Activated CD8-positive, alpha-beta memory T cell treated with anti-CD3 and anti-CD28 coated beads, Interleukin-2, amount 50 U/mL, for 1 hour (primary cell): ENCODE results near the gene ASCL4.

Experiments
- DNase-seq: peaks from one replicate; pipeline ENCODE4 v3.0.0-alpha.2; 2020; ENCODE audit errors: extremely low read depth

ASCL4 gene

GRCh38 chr12:107778383-107779025 lies 4.0 kb downstream of the ASCL4 start:
- DNase-seq: no peak

- DNase-seq: no peak
Measured at GRCh38 chr12:107779077-107779831, 4.8 kb downstream of the ASCL4 start.

DNA sequence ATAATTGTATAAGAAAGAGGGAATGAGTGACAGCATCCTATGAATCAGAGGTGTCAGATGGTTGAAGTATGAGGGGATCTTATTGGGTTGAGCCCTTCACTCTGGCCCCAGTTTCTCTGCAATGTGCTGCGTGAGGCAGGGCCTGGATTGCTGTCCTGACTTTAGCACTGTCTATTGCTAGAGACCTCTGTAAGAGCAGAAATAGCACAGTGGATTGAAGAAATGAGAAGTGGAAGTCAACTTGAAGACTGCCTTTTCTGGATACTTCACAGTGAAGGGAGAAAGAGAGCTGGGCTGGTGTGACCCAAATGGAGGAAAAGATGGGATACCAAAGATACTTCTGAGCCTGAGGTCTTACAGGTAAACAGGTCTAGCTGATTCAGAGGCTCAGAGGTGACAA lies 5.8 kb downstream of the ASCL4 start:
- no peak for DNase-seq

DNA sequence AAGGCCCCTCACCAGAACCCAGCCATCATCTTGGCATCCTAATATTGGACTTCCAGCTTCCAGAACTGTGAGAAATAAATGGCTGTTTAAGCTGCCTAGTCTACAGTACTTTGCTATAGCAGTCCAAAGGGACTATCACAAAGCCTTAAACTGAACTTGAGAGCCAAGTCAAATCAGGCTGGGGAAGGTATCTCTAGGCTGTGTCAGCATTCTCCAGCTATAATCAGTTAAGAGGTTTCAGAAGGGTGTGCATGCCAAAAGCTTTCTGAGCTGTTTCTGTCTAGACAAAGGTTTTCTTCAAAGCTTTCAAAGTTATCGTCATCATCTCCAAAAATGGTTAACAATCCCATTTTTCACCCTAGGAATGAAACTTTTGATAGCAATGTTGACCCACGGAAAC lies 7.6 kb downstream of the ASCL4 start:
- DNase-seq: no peak

- no peak for DNase-seq
Measured at GRCh38 chr12:107783406-107784376, 9.2 kb downstream of the ASCL4 start.

DNA sequence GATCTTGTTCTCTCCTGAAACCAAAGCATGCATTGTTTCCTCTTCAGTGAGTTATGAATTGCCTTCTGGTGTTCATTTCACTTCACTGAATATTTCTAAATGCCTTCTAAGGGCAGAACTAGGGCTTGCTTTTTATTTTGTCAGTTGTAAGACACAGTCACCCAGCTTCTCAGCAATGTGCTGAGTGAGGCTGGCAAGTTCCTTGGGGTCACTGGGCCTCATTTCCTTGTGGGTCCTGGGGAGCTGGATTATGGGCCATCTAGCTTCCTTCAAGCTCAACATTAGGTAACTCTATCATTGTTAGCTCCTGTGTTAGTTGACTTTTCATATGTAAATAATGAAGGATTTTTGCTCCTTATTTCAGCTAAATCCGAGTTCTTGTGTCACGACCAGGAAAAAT lies 13.8 kb downstream of the ASCL4 start:
- no peak for DNase-seq

GRCh38 chr12:107788690-107789458 lies 14.4 kb downstream of the ASCL4 start:
- no peak for DNase-seq

DNA sequence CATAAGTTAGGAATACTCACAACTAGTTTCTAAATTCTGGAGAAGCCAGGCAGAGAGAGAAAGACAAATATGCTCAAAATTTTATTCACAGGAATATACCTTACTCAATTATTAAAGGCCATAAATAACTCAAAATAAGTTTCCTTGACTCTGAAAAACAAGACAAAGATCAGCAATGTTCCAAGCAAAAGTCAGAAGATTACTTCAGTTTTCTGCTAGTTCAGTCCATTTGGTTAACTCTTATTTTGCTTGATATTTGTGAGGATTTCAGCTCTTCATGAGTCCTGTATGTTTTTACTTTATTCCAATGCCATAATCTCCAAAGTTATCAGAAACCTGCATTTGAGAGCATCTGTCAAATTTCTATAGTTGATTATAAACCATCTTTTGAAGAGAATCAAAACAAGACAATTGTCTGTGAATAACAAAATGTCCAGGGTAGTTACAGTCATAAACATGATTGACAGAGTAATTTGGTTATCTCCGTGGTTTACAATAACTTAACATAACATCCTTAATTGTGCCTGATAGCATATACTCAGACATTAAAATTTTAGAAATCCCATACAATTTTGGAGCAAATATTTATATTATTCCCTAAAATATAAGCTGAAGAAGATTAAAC lies 17.1 kb downstream of the ASCL4 start:
- DNase-seq: no peak

- DNase-seq: no peak
Measured at GRCh38 chr12:107794451-107794850, 19.9 kb downstream of the ASCL4 start.

DNA sequence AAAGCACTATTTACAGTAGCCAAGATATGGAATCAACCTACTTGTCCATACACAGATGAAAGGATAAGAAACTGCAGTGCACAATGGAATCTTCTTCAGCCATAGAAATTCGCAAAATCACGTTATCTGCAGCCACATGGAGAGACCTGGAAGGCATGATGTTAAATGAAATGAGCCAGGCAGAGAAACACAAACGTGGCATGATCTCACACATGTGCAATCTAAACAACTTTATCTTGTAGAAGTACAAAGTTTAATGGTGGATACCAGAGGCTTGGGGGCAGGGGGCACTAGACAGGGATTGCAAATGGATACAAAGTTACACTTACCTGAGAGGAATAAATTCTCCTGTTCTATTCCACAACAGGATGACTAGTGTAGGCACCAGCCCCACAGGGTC lies 24.1 kb downstream of the ASCL4 start:
- no peak for DNase-seq

GRCh38 chr12:107801150-107801549 lies 26.6 kb downstream of the ASCL4 start:
- no peak for DNase-seq

- no peak for DNase-seq
Measured at GRCh38 chr12:107803092-107803491, 28.6 kb downstream of the ASCL4 start.

DNA sequence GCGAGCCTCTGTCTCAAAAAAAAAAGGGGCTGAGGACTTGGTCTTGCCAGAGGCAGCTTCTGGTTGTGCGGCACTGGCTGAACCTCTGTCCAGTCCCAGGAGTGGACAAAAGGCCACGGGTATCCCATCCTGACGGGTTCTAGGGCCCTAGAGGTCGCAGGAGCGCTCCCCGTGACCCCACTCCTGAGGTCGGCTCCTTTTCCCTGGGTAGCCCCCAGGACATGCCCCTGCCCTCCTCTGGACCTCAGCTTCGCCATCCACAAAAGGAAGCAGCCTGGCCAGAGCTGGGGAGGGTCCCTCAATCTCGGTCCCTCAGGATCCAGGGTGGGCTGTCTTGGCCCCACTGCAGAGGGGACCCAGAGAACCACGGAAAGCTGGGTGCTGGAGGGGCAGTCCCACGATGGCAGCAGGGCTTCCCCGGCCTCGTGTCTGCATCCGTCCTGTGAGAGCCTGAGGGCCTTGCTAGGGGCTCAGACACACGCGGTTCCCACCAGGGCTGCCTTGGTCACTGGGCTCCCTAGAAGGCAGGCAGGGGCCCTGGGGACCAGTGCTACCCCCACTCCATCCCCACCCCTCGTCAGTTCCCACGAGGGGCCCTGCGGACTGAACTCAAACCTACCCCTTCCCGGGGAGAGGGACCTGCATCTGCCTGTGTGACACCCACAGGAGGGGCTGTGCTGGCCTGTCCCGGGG lies 31.1 kb downstream of the ASCL4 start:
- no peak for DNase-seq

GRCh38 chr12:107807471-107808150 lies 33.1 kb downstream of the ASCL4 start:
- DNase-seq: no peak

DNA sequence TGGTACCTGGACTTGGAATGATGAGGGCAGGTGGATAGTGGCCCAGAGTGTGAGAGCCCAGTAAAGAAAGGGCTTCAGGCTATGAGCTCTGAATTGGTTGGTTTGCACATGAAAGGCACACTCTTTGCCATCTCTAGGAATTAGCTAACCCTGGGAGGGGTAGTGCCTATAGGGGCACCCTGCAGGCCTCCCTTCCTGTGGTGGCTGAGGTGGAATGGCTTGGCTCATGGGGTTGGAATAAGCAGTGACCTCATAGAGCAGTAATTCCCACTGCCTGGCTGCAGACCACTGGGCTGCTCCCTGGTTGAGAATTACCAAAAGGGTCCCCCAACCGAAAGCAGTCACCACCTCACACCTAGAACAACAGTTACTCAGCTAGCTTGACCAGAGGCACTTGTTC lies 42.7 kb downstream of the ASCL4 start:
- no peak for DNase-seq

DNA sequence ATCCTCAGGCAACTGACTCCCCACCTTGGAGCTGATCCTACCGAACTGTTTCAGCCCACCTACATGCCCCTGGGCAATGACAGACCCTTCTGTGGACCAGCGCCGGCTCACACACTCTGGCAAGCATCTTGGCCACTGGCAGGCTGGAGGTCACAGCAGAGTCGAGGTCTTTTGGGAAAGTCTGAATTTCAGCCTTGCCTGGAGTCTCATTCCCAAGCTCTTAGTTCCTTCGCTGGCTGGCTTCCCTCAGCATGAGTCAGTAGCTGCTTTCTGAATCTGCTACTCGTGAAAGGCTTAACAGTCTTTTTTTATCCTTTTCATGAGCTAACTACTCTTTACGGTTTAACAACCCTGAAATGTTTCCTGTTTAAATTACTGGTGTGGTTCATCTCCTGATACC lies 44.5 kb downstream of the ASCL4 start:
- no peak for DNase-seq

- no peak for DNase-seq
Measured at GRCh38 chr12:107822356-107822755, 47.9 kb downstream of the ASCL4 start.
